IMR-90 (cell line): ENCODE results near the gene LMOD1. TPM values are rescaled to one million over a fixed set of nuclear protein-coding genes. Genes with fewer than 3 reads are reported as not detected.
A peak's percentile ranks its signal among the peaks of the same experiment; 100 is the strongest.

Experiments
- ATAC-seq: fragments of 200-7000 bp; cut with Tn5 transposase; 2 replicates; pipeline ENCODE4 v1.9.1; 2020; ENCODE audit warnings: low read depth, mild to moderate bottlenecking, moderate library complexity
- BruUV-seq: library from RNA; stranded (reverse); fragments of 400-500 nt; replicated peaks from 2 replicates; lab custom pipeline; 2021; lab: Mats Ljungman, UMichigan
- CTCF ChIA-PET: fragments of 300-600 bp; formaldehyde crosslinking; extraction: SDS; loops from one replicate; lab custom pipeline; 2021; ENCODE audit warnings: antibody characterized with exemption; lab: Yijun Ruan, JAX
- POLR2A ChIA-PET: fragments of 300-600 bp; sonication (Branson Sonifier 250); formaldehyde crosslinking; loops from one replicate; lab custom pipeline; 2022; ENCODE audit warnings: antibody characterized with exemption; ENCODE audit not compliant: unreplicated experiment; lab: Charles Lee
- DNase-seq: peaks from one replicate; pipeline ENCODE4 v3.0.0; 2013
- H2AFZ ChIP-seq: replicated peaks from 2 replicates; pipeline ENCODE3; 2013; ENCODE audit warnings: low read length, mild to moderate bottlenecking; ENCODE audit not compliant: poor library complexity
- H2AK5ac ChIP-seq: 2 replicates; pipeline ENCODE4 v1.6.1; 2013; ENCODE audit warnings: low read depth, low read length, inconsistent platforms
- H2AK9ac ChIP-seq: replicated peaks from 2 replicates; pipeline ENCODE3; 2013; ENCODE audit warnings: mild to moderate bottlenecking, low read depth, low read length, moderate library complexity; ENCODE audit not compliant: poor library complexity
- H2BK120ac ChIP-seq: 2 replicates; pipeline ENCODE4 v1.6.1; 2013; ENCODE audit warnings: low read depth, low read length, inconsistent platforms
- H2BK15ac ChIP-seq: 3 replicates; pipeline ENCODE4 v1.6.1; 2013; ENCODE audit warnings: low read depth, low read length, inconsistent platforms
- H2BK20ac ChIP-seq: 2 replicates; pipeline ENCODE4 v1.6.1; 2013; ENCODE audit warnings: low read depth, mild to moderate bottlenecking, inconsistent platforms, low read length, moderate library complexity
- H2BK5ac ChIP-seq: 2 replicates; pipeline ENCODE4 v1.6.1; 2013; ENCODE audit warnings: mild to moderate bottlenecking, low read depth, low read length, inconsistent platforms; ENCODE audit not compliant: poor library complexity, severe bottlenecking
- H3K14ac ChIP-seq: replicated peaks from 2 replicates; pipeline ENCODE4 v1.6.1; 2013; ENCODE audit warnings: low read depth, low read length, inconsistent platforms
- H3K18ac ChIP-seq: 2 replicates; pipeline ENCODE4 v1.6.1; 2013; ENCODE audit warnings: low read depth, low read length, control low read depth
- H3K23ac ChIP-seq: 2 replicates; pipeline ENCODE4 v1.6.1; 2013; ENCODE audit warnings: low read depth, low read length, inconsistent platforms
- H3K27ac ChIP-seq: 2 replicates; pipeline ENCODE4 v1.5.1; 2013; ENCODE audit warnings: mild to moderate bottlenecking, control low read depth, low read length; ENCODE audit not compliant: insufficient read depth
- H3K27me3 ChIP-seq: 2 replicates; pipeline ENCODE4 v1.6.1; 2013; ENCODE audit warnings: low read length; ENCODE audit not compliant: control insufficient read depth, insufficient read depth
- H3K36me3 ChIP-seq: 2 replicates; pipeline ENCODE4 v1.6.1; 2013; ENCODE audit warnings: low read length, mixed read lengths; ENCODE audit not compliant: control insufficient read depth, insufficient read depth
- H3K4ac ChIP-seq: 2 replicates; pipeline ENCODE4 v1.6.1; 2013; ENCODE audit warnings: low read depth, low read length, inconsistent platforms
- H3K4me1 ChIP-seq: 2 replicates; pipeline ENCODE4 v1.6.1; 2013; ENCODE audit warnings: low read length, mixed read lengths; ENCODE audit not compliant: control insufficient read depth, insufficient read depth
- H3K4me2 ChIP-seq: 2 replicates; pipeline ENCODE4 v1.6.1; 2013; ENCODE audit warnings: low read depth, mild to moderate bottlenecking, control low read depth, low read length, moderate library complexity
- H3K4me3 ChIP-seq: 2 replicates; pipeline ENCODE4 v1.5.1; 2013; ENCODE audit warnings: low read depth, mild to moderate bottlenecking, control low read depth, low read length, moderate library complexity; ENCODE audit not compliant: insufficient read depth
- H3K56ac ChIP-seq: 2 replicates; pipeline ENCODE4 v1.6.1; 2013; ENCODE audit warnings: low read length, inconsistent platforms; ENCODE audit not compliant: insufficient read depth; ENCODE audit errors: extremely low read depth
- H3K79me1 ChIP-seq, 2 experiments: 2 replicates each; pipeline ENCODE4 v1.6.1; 2013; ENCODE audit warnings: low read length in 2 of 2, inconsistent platforms in 1 of 2, low read depth in 1 of 2
- H3K9ac ChIP-seq: 2 replicates; pipeline ENCODE4 v1.6.1; 2013; ENCODE audit warnings: low read depth, low read length, control low read depth
- H3K9me1 ChIP-seq: 2 replicates; pipeline ENCODE4 v1.6.1; 2013; ENCODE audit warnings: low read length, inconsistent platforms; ENCODE audit not compliant: insufficient read depth
- H3K9me3 ChIP-seq: 2 replicates; pipeline ENCODE4 v1.6.1; 2013; ENCODE audit warnings: low read length; ENCODE audit not compliant: control insufficient read depth, insufficient read depth
- H4K20me1 ChIP-seq: 2 replicates; pipeline ENCODE4 v1.6.1; 2013; ENCODE audit warnings: low read length, inconsistent platforms; ENCODE audit not compliant: insufficient read depth
- H4K5ac ChIP-seq: 2 replicates; pipeline ENCODE4 v1.6.1; 2013; ENCODE audit warnings: mild to moderate bottlenecking, low read depth, low read length, control low read depth
- H4K8ac ChIP-seq, 2 experiments: 2 replicates each; pipeline ENCODE4 v1.6.1; 2013; ENCODE audit warnings: low read depth in 2 of 2, low read length in 2 of 2, control low read depth in 1 of 2, inconsistent platforms in 1 of 2
- H4K91ac ChIP-seq: 2 replicates; pipeline ENCODE4 v1.6.1; 2013; ENCODE audit warnings: low read depth, low read length, inconsistent platforms; ENCODE audit not compliant: insufficient read depth
- FOS ChIP-seq: fragments of 150-350 bp; IDR thresholded peaks from 2 replicates; pipeline ENCODE4 v1.6.1; 2016; ENCODE audit warnings: low read depth, low read length
- MAZ ChIP-seq: IDR thresholded peaks from 2 replicates; pipeline ENCODE4 v1.6.1; 2012; ENCODE audit warnings: low read depth, mild to moderate bottlenecking, low read length, improper control_type of control experiment, moderate library complexity, borderline replicate concordance
- WGBS, 2 experiments: methylation state at CpG; one replicate each; pipeline versions ENCODE4 v1.1.5 to v1.1.7; 2013; ENCODE audit warnings: missing lambda C conversion rate in 2 of 2; ENCODE audit not compliant: insufficient read length in 1 of 2; ENCODE audit errors: extremely low coverage in 2 of 2; 5-methylcytosine and 5-hydroxymethylcytosine counted together
- dilution Hi-C: fragments of 300-500 bp; cut with HindIII; formaldehyde crosslinking; loops from one replicate; pipeline ENCODE4 v1.14.3; 2018; ENCODE audit warnings: low sequenced_read_pairs; ENCODE audit not compliant: unreplicated experiment
- in situ Hi-C: fragments of 300-500 bp; cut with MboI; formaldehyde crosslinking; loops from 3 replicates; pipeline ENCODE4 v1.14.3; 2019; ENCODE audit warnings: low sequenced_read_pairs, inconsistent platforms, mixed read lengths
- intact Hi-C: fragments of 100-400 bp; cut with micrococcal nuclease; formaldehyde crosslinking; loops from 2 replicates; pipeline ENCODE4 v1.10.0; 2022
- polyA plus RNA-seq, 3 experiments: library from polyadenylated mRNA; depleted of rRNA; stranded (reverse); fragments of >200 nt; gene quantifications; 2 replicates each; pipeline ENCODE4 v1.2.3, GENCODE V29; 2012; ENCODE audit warnings: low replicate concordance in 1 of 3
- total RNA-seq: library from RNA; depleted of rRNA; stranded (reverse); fragments of >200 nt; gene quantifications from 2 replicates; pipeline ENCODE4 v1.2.3, GENCODE V29; 2012
- TF ChIP-seq, protein P1 (sequence below): conservative IDR thresholded peaks from 2 replicates; pipeline ENCODE4 v1.5.1; 2012; ENCODE audit warnings: mild to moderate bottlenecking, low read depth, low read length, improper control_type of control experiment

LMOD1 gene
- total and polyA plus RNA-seq, 2 of the 4 experiments (the other 2 are of a cell fraction): 51.7 to 53.2 TPM

DNA sequence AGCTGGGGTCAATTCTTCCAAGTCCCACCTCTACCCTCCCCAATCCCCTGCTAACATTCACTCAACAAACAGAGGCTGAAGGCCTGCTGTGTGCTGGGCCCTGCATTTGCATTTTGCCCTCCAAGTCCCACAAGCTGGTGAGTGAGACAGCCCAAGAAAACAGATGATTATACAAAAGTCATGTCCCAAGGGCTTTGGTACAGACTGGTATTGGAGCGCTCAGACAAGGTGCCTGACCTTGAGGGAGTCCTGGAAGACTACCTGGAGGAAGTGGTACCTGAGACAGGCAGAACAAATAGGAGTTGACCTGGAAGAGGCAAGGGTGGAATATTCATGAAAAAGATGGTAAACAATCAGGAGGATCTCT, 4.2 kb downstream of the LMOD1 start:
- CTCF ChIA-PET: no interaction called here
- no peak overlapping the region for H4K5ac ChIP-seq
- H3K27me3 ChIP-seq: no peaks in the 10 kb centered on the region
- peak overlapping the region; percentile 66 for H3K4me2 ChIP-seq
- H2AFZ ChIP-seq: no peak overlapping the region
- no peak overlapping the region for H4K91ac ChIP-seq
- DNase-seq (no peak), ATAC-seq (no peak)
- peak overlapping the region; percentile 28; the same call in 1 of the 2 replicates for H3K23ac ChIP-seq
- H2AK5ac ChIP-seq: peak overlapping the region; percentile 7; the same call in 1 of the 2 replicates
- H3K9ac ChIP-seq: peak overlapping the region; percentile 16
- peak overlapping the region; percentile 30; the same call in 1 of the 2 replicates for H2BK120ac ChIP-seq
- peak overlapping the region; percentile 52; the same call in 1 of the 2 replicates for H3K27ac ChIP-seq
- POLR2A ChIA-PET: no interaction called here
- H3K18ac ChIP-seq: no peak overlapping the region
- H3K14ac ChIP-seq: 0 out of 2 replicates have a peak overlapping the region, but pooled peaks have one; percentile 34
- H3K4me3 ChIP-seq: no peak overlapping the region
- H2BK15ac ChIP-seq: no peak overlapping the region; the same call in 2 of the 3 replicates
- peak overlapping the region; percentile 42; the same call in 1 of the 2 replicates for H2BK20ac ChIP-seq
- H2BK5ac ChIP-seq: peak overlapping the region; percentile 35
- peak overlapping the region; percentile 37; the same call in 1 of the 2 replicates for H3K4ac ChIP-seq
- H3K36me3 ChIP-seq: peaks cover 5% of the 10 kb centered on the region; the same call in 1 of the 2 replicates
- H3K56ac ChIP-seq: no peak overlapping the region
- H4K20me1 ChIP-seq: peaks cover 23% of the 10 kb centered on the region
- peaks cover 28% of the 10 kb centered on the region for H3K9me1 ChIP-seq
- BruUV-seq: no TSS peak
- intact Hi-C loops: no loop called here
- H3K79me1 ChIP-seq: peaks cover 26 to 76% of the 10 kb centered on the region in 2 experiments
- 100% methylated on average over 1 of the region's 1 CpG; no CpG with 5 or more reads in 1 of the 2 experiments for WGBS, 2 experiments
- H3K4me1 ChIP-seq: peaks cover 41% of the 10 kb centered on the region
- peak overlapping the region in 1 of 2 experiments; percentile 57; a peak in 3 of 4 replicates for H4K8ac ChIP-seq
- in situ Hi-C loops: no loop called here
- no peaks in the 10 kb centered on the region; the same call in 1 of the 2 replicates for H3K9me3 ChIP-seq
- H2AK9ac ChIP-seq: no peak overlapping the region
- TF ChIP-seq MAZ: no peak
- no peak for TF ChIP-seq FOS
- TF ChIP-seq, protein P1, sequence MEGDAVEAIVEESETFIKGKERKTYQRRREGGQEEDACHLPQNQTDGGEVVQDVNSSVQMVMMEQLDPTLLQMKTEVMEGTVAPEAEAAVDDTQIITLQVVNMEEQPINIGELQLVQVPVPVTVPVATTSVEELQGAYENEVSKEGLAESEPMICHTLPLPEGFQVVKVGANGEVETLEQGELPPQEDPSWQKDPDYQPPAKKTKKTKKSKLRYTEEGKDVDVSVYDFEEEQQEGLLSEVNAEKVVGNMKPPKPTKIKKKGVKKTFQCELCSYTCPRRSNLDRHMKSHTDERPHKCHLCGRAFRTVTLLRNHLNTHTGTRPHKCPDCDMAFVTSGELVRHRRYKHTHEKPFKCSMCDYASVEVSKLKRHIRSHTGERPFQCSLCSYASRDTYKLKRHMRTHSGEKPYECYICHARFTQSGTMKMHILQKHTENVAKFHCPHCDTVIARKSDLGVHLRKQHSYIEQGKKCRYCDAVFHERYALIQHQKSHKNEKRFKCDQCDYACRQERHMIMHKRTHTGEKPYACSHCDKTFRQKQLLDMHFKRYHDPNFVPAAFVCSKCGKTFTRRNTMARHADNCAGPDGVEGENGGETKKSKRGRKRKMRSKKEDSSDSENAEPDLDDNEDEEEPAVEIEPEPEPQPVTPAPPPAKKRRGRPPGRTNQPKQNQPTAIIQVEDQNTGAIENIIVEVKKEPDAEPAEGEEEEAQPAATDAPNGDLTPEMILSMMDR: no peak
- dilution Hi-C loops: no loop called here
